K562 (cell line): Measurements from ENCODE around the gene REM2. TPM values are rescaled to one million over a fixed set of nuclear protein-coding genes. Genes with fewer than 3 reads are reported as not detected.
A peak's percentile ranks its signal among the peaks of the same experiment; 100 is the strongest.

Experiments used
- ATAC-seq: fragments of 200-7000 bp; cut with Tn5 transposase; 3 replicates; pipeline ENCODE4 v1.9.1; 2020; ENCODE audit warnings: moderate library complexity
- BruUV-seq: library from RNA; stranded (reverse); fragments of 400-500 nt; replicated peaks from 2 replicates; lab custom pipeline; 2021; lab: Mats Ljungman, UMichigan
- CTCF ChIA-PET: fragments of 300-600 bp; formaldehyde crosslinking; extraction: SDS; loops from one replicate; lab custom pipeline; 2021; ENCODE audit warnings: low intra/inter-chr PET ratio; lab: Yijun Ruan, JAX
- POLR2A ChIA-PET: fragments of 300-600, 350-650 bp; sonication (Branson Sonifier 250); formaldehyde crosslinking; extraction: SDS; loops from one replicate; lab custom pipeline; 2021; ENCODE audit warnings: antibody characterized with exemption, inconsistent platforms; lab: Yijun Ruan, JAX
- DNase-seq, 4 experiments: peaks; one replicate each; pipeline versions ENCODE4 v3.0.0 to v3.0.0-alpha.2; 2011 to 2018; ENCODE audit warnings: low spot score in 3 of 4, mixed read lengths in 3 of 4; ENCODE audit errors: extremely low read depth in 1 of 4
- FAIRE-seq: peaks from 2 replicates; lab custom pipeline; 2011; peaks lifted over from hg19 to GRCh38; lab: Jason Lieb, UNC
- H2AFZ ChIP-seq: 2 replicates; pipeline ENCODE4 v1.6.0; 2011; ENCODE audit warnings: low read depth, low read length, control low read depth, inconsistent platforms
- H3K27ac ChIP-seq: fragments of 200-600 bp; 3 replicates; pipeline ENCODE4 v1.8.0; 2011; ENCODE audit warnings: low read depth, mild to moderate bottlenecking, control low read depth, inconsistent platforms, low read length, moderate library complexity, mixed read lengths; ENCODE audit errors: extremely low read depth
- H3K27me3 ChIP-seq, 2 experiments: fragments of 300-600 bp in 1 of 2; 2 replicates in 1 of 2; 3 replicates in 1 of 2; pipeline versions ENCODE4 v1.6.0 to v1.8.0; 2011; ENCODE audit warnings: inconsistent platforms in 2 of 2, low read length in 2 of 2, mild to moderate bottlenecking in 1 of 2, mixed read lengths in 1 of 2, moderate library complexity in 1 of 2; ENCODE audit not compliant: control insufficient read depth in 2 of 2, insufficient read depth in 2 of 2
- H3K36me3 ChIP-seq: fragments of 300-600 bp; 3 replicates; pipeline ENCODE4 v1.8.0; 2011; ENCODE audit warnings: mild to moderate bottlenecking, low read length, inconsistent platforms; ENCODE audit not compliant: control insufficient read depth, insufficient read depth
- H3K4me1 ChIP-seq, 2 experiments: fragments of 200-600 bp in 1 of 2; replicated peaks in 1 of 2; 2 replicates in 1 of 2; 3 replicates in 1 of 2; pipeline versions ENCODE4 v1.5.1 to v1.8.0; 2011; ENCODE audit warnings: inconsistent platforms in 2 of 2, low read length in 2 of 2, mild to moderate bottlenecking in 1 of 2, mixed read lengths in 1 of 2, moderate library complexity in 1 of 2; ENCODE audit not compliant: control insufficient read depth in 2 of 2, insufficient read depth in 2 of 2
- H3K4me2 ChIP-seq: 2 replicates; pipeline ENCODE4 v1.6.1; 2011; ENCODE audit warnings: low read length, control low read depth, inconsistent platforms, mixed read lengths; ENCODE audit not compliant: insufficient read depth
- H3K4me3 ChIP-seq: fragments of 200-600 bp; sonication (generic), shearing (Covaris generic); 2 replicates; pipeline ENCODE4 v1.5.1; 2016; ENCODE audit warnings: control low read depth, inconsistent platforms
- H3K79me2 ChIP-seq: fragments of 200-600 bp; 3 replicates; pipeline ENCODE4 v1.8.0; 2011; ENCODE audit warnings: low read length, inconsistent platforms; ENCODE audit not compliant: control insufficient read depth, insufficient read depth
- H3K9ac ChIP-seq, 2 experiments: 2 replicates each; pipeline versions ENCODE4 v1.6.0 to v1.6.1; 2011; ENCODE audit warnings: low read depth in 2 of 2, low read length in 2 of 2, control low read depth in 1 of 2, inconsistent platforms in 1 of 2, mild to moderate bottlenecking in 1 of 2, mixed read lengths in 1 of 2; ENCODE audit not compliant: insufficient read depth in 1 of 2
- H3K9me1 ChIP-seq: one replicate; pipeline ENCODE4 v1.6.0; 2011; ENCODE audit warnings: inconsistent platforms, mild to moderate bottlenecking, low read length, moderate library complexity; ENCODE audit not compliant: control insufficient read depth, insufficient read depth
- H3K9me3 ChIP-seq: replicated peaks from 2 replicates; pipeline ENCODE4 v1.5.1; 2011; ENCODE audit warnings: low read depth, low read length, inconsistent platforms; ENCODE audit not compliant: control insufficient read depth, insufficient read depth
- H4K20me1 ChIP-seq: replicated peaks from 2 replicates; pipeline ENCODE4 v1.6.1; 2011; ENCODE audit warnings: low read length, inconsistent platforms, mixed read lengths; ENCODE audit not compliant: control insufficient read depth, insufficient read depth
- FOXJ3 ChIP-seq: sonication (generic); formaldehyde crosslinking; IDR thresholded peaks from 2 replicates; pipeline ENCODE4 v1.4.0; 2020; ENCODE audit warnings: mild to moderate bottlenecking, missing genetic modification reagents
- MAX ChIP-seq: sonication (generic); formaldehyde crosslinking; IDR thresholded peaks from 2 replicates; pipeline ENCODE4 v1.9.0; 2022; ENCODE audit warnings: mild to moderate bottlenecking, missing genetic modification reagents
- MTA2 ChIP-seq: fragments of 450-650 bp; IDR thresholded peaks from 2 replicates; pipeline ENCODE4 v1.6.1; 2016; ENCODE audit warnings: low read depth
- MYC ChIP-seq, 2 experiments: fragments of 250-450 bp in 1 of 2; sonication (Bioruptor Pico) in 1 of 2; IDR thresholded peaks; 2 replicates each; pipeline versions ENCODE4 v1.5.1 to v1.6.1; 2012 to 2021; ENCODE audit warnings: low read depth in 2 of 2, borderline replicate concordance in 1 of 2, improper control_type of control experiment in 1 of 2, low read length in 1 of 2, mild to moderate bottlenecking in 1 of 2, moderate library complexity in 1 of 2
- RREB1 ChIP-seq: fragments of 250-450 bp; sonication (Bioruptor Pico); IDR thresholded peaks from 2 replicates; pipeline ENCODE4 v1.4.0; 2020
- TBL1XR1 ChIP-seq, 2 experiments: IDR thresholded peaks; 2 replicates each; pipeline ENCODE4 v1.6.1; 2012; ENCODE audit warnings: improper control_type of control experiment in 2 of 2, low read length in 2 of 2, mild to moderate bottlenecking in 1 of 2
- ZFPM2 ChIP-seq: fragments of 250-450 bp; sonication (Bioruptor Pico); IDR thresholded peaks from 2 replicates; pipeline ENCODE4 v1.5.1; 2022; ENCODE audit warnings: mild to moderate bottlenecking
- ZFX ChIP-seq: sonication (generic); formaldehyde crosslinking; IDR thresholded peaks from 2 replicates; pipeline ENCODE4 v1.8.0; 2022; ENCODE audit warnings: mild to moderate bottlenecking, missing genetic modification reagents, moderate library complexity
- WGBS: fragments of 100-300 bp; shearing (Covaris generic); methylation state at CpG from one replicate; pipeline ENCODE4 v1.1.6; 2016; ENCODE audit warnings: low coverage, mixed read lengths; ENCODE audit not compliant: insufficient coverage; ENCODE audit errors: missing lambda C conversion rate; 5-methylcytosine and 5-hydroxymethylcytosine counted together
- in situ Hi-C: fragments of 300-500 bp; cut with MboI; formaldehyde crosslinking; loops from 4 replicates; pipeline ENCODE4 v1.15.0; 2018; ENCODE audit warnings: inconsistent platforms, mixed read lengths
- intact Hi-C: fragments of 100-400 bp; cut with micrococcal nuclease; formaldehyde crosslinking; loops from 2 replicates; pipeline ENCODE4 v1.14.2; 2022
- polyA plus RNA-seq, 8 experiments: library from polyadenylated mRNA; depleted of rRNA in 4 of 8; stranded (reverse) in 5 of 8; unstranded in 3 of 8; fragments of >200 nt; fragmentation: Nextera tagmentation in 2 of 8; fragmentation: Illumina TruSeq in 1 of 8; extraction: Ambion mirVana in 2 of 8; extraction: Trizol in 1 of 8; gene quantifications; 2 replicates each; pipeline versions ENCODE4 v1.2.1 to v1.2.3, GENCODE V29; 2011 to 2014; ENCODE audit warnings: inconsistent platforms in 1 of 8, missing spikeins in 1 of 8
- total RNA-seq, 7 experiments: library from RNA; depleted of rRNA in 6 of 7; stranded (reverse); fragments of >200 nt in 6 of 7; fragmentation: Illumina TruSeq in 2 of 7; extraction: Trizol in 2 of 7; gene quantifications; 2 replicates each; pipeline versions ENCODE4 v1.2.1 to v1.2.3, GENCODE V29; 2011 to 2021; ENCODE audit warnings: low replicate concordance in 1 of 7
- TF ChIP-seq, protein P1 (sequence below): fragments of 450-650 bp; IDR thresholded peaks from 2 replicates; pipeline ENCODE4 v1.6.1; 2017; ENCODE audit warnings: antibody characterized with exemption, mild to moderate bottlenecking

The REM2 gene
- total and polyA plus RNA-seq, 9 of the 15 experiments (the other 6 are each of a cell fraction or from before 2014, with no cell fraction given), result 0.18 to 1.0 (median 0.38) TPM

DNA sequence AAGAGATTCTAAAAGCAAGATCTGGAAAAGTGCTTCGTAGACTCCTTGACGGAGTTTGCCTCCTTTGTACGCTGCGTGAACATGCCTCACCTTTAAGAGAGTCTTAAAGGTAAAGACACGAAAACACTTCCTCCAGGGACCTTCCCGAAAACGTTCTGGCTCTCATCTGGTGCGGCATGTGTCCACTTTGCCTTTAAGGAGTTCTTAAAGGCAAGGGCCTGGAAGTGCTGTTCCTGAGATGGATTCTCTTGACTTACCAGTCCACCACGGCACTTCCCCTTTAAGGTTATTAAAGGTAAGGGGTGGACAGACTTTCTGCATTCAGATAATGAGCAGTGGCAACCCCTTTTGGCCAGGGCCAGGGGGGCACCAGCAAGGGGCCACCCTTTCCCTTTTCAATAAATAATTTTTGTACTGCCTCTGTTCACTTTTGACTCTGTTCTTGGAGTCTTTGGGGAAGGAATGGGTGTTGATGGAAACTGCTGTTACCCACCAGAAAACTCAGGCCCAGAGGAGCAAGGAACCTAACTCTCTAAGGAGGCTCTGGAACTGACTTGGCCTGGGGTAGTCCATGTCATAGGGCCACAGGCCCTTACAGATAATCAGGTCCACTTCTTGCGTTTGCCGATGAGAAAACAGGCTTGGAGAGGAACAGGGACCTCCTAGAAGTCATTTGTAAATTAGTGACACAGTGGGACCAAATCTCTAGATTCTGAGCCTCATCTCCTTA lies 4.4 kb downstream of the REM2 start:
- FAIRE-seq, result peak; percentile 98
- TF ChIP-seq FOXJ3 (CRISPR knock-in tag) (no peak), TBL1XR1 (IDR thresholded peaks at IDR 0.05; ENCODE audit: low read length in 2 of 2) (0 out of 4 replicates have a peak, but pooled peaks of 1 of the 2 experiments have one; percentile 20), MYC (IDR thresholded peaks at IDR 0.05; ENCODE audit: low read depth, low read length) (peak; percentile 67), MYC (CRISPR knock-in tag; IDR thresholded peaks at IDR 0.05; ENCODE audit: borderline replicate concordance, low read depth) (no peak), ZFPM2 (CRISPR knock-in tag) (no peak), ZFX (peak; percentile 5; the same call in 1 of the 2 replicates), MTA2 (no peak), MAX (CRISPR knock-in tag) (0 out of 2 replicates have a peak, but pooled peaks have one; percentile 25), RREB1 (no peak)
- TF ChIP-seq, protein P1, sequence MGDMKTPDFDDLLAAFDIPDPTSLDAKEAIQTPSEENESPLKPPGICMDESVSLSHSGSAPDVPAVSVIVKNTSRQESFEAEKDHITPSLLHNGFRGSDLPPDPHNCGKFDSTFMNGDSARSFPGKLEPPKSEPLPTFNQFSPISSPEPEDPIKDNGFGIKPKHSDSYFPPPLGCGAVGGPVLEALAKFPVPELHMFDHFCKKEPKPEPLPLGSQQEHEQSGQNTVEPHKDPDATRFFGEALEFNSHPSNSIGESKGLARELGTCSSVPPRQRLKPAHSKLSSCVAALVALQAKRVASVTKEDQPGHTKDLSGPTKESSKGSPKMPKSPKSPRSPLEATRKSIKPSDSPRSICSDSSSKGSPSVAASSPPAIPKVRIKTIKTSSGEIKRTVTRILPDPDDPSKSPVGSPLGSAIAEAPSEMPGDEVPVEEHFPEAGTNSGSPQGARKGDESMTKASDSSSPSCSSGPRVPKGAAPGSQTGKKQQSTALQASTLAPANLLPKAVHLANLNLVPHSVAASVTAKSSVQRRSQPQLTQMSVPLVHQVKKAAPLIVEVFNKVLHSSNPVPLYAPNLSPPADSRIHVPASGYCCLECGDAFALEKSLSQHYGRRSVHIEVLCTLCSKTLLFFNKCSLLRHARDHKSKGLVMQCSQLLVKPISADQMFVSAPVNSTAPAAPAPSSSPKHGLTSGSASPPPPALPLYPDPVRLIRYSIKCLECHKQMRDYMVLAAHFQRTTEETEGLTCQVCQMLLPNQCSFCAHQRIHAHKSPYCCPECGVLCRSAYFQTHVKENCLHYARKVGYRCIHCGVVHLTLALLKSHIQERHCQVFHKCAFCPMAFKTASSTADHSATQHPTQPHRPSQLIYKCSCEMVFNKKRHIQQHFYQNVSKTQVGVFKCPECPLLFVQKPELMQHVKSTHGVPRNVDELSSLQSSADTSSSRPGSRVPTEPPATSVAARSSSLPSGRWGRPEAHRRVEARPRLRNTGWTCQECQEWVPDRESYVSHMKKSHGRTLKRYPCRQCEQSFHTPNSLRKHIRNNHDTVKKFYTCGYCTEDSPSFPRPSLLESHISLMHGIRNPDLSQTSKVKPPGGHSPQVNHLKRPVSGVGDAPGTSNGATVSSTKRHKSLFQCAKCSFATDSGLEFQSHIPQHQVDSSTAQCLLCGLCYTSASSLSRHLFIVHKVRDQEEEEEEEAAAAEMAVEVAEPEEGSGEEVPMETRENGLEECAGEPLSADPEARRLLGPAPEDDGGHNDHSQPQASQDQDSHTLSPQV, result 0 out of 2 replicates have a peak, but pooled peaks have one; percentile 16

More for the DNA sequence above, 4.4 kb downstream of the REM2 start:
- Histone ChIP-seq H3K79me2 (peaks cover 14% of the 10 kb centered on the region), H3K4me2 (peak overlapping the region; percentile 87), H3K9ac (peak overlapping the region; percentile 80 to 90), H3K36me3 (no peaks in the 10 kb centered on the region), H3K27ac (peak overlapping the region; percentile 81), H2AFZ (peak overlapping the region; percentile 96), H3K27me3 (no peaks in the 10 kb centered on the region), H4K20me1 (no peaks in the 10 kb centered on the region), H3K9me1 (no peaks in the 10 kb centered on the region), H3K9me3 (no peaks in the 10 kb centered on the region), H3K4me1 (peaks cover 26 to 45% of the 10 kb centered on the region in 2 experiments), H3K4me3 (peak overlapping the region; percentile 63)
- ChIA-PET POLR2A (interaction anchor here (0.7 to 1.6 kb wide), 7 partner anchors 12 to 393 kb away, joined by 3 to 7 read pairs (median 6); partner anchors contain the start of genes MRPL52 and RBM23), CTCF (no interaction called here)
- BruUV-seq, result TSS peak; percentile 82
- in situ Hi-C loops (no loop called here), intact Hi-C loops (loop anchor here (1.0 kb wide), 1 partner anchor 16 kb away; the partner anchor contains the start of gene LRP10)
- ATAC-seq, result peak; percentile 88
- 1% methylated on average over 11 of the region's 11 CpGs for WGBS
- DNase-seq, result peak; percentile 49 to 89 (median 60)
